Femur (tissue), 1 donor: Measurements from ENCODE around the gene APOOL.

Experiments
- DNase-seq: peaks from one replicate; pipeline ENCODE4 v3.0.0-alpha.2; 2017

Gene APOOL

DNA sequence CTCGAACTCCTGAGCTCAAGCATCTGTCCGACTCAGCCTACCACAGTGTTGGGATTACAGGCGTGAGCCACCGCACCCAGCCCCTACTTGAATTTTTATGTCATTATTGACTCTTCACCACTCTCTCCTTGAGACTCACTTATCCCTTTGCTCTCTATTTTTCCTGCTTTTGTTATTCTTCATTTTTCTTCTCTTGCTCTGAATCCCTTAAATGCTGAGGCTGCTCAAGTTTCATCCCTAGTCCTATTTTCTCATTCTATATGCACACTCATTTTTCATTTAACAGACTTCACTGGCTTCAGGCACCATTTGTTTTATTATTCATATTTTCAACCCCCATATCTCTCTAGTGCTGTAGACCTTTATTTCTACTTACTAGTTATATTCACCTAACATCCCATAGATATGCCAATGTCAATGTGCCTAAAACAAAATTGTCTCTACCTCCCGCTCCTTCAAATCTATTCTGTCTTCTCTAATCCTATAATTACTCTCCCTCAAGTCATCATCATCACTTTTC, 85.7 kb downstream of the APOOL start:
- DNase-seq = no peak

DNA sequence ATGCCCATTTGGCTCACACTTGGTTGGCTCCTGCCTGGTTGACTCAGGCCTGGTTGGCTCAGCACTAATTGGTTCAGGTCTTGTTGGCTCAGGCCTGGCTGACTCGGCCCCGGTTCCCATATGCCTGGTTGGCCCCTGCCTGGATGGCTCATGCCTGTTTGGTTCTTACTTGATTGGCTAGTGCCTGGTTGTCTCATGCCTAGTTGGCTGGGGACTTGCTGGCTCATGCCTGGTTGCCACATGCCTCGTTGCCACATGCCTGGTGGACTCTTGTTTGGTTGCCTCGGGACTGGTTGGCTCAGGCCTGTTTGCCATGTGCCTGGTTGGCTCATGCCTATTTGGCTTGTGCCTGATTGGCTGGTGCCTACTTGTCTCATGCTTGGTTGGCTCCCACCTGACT, 103.7 kb downstream of the APOOL start:
- no peak for DNase-seq

DNA sequence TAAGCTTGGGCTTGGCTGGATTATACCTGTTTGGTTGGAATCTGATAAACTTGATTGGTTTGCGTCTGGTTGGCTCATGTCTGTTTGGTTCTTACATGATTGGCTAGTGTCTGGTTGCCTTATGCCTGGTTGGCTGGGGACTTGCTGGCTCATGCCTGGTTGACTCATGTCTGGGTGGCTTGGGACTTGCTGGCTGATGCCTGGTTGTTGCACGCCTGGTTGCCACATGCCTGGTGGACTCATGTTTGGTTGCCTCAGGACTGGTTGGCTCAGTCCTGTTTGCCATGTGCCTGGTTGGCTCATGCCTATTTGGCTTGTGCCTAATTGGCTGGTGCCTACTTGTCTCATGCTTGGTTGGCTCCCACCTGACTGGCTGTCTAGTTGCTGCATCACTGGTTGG, 104.5 kb downstream of the APOOL start:
- DNase-seq = no peak

DNA sequence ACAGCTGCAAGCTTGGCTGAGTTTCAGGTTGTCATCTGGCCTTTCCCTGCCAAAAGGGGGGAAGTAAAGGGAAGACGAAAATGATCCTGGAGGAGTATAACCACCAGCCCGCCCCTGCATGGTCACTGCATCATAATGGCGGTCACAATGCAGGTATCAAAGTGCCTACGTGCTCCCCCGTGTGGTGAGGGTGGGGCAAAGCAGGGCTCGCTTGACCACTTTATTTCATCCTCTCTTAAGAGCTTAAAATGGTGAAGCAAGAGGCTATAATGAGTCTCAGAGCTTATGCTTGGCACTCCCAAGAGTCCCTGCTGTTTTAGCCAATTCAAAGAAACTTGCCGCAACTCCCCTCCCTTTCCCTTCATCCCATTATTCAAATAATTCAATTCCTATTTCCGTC, 105.6 kb downstream of the APOOL start:
- DNase-seq = no peak

DNA sequence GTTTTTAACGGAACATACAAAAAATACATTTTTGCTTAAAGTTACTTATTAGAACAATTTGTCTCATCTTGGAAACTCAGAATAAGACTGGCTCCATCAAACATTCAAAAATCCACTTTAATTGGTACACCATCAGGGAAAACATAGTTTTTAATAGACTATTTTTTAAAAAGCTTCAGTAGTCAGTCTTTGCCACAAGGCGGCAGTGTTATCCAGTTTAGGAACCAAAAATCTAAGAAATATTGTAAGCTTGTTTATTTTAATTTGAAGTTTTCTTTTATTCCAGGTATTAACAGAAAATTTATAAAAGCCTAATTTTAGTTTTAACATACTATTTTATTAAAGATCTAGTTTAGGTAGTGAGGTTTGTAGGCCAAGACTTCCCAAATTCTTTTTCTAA, 107.7 kb downstream of the APOOL start:
- no peak for DNase-seq

DNA sequence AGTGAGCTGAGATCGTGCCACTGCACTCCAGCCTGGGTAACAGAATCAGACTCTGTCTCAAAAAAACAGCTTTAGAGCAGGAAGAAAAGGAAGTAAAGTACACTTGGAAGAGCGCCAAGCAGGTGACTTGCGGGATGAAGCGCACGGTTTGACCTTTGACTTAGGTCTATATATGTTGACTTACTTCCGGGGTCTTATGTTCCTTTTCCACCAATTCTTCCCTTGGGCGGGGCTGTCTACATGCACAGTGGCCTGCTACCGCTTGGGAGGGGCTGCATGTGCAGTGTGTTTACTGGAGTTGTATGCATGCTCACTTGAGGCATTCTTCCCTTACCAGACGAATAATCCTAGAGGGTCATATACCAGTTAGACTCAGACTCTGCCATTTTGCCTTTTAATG, 108.6 kb downstream of the APOOL start:
- no peak for DNase-seq

DNA sequence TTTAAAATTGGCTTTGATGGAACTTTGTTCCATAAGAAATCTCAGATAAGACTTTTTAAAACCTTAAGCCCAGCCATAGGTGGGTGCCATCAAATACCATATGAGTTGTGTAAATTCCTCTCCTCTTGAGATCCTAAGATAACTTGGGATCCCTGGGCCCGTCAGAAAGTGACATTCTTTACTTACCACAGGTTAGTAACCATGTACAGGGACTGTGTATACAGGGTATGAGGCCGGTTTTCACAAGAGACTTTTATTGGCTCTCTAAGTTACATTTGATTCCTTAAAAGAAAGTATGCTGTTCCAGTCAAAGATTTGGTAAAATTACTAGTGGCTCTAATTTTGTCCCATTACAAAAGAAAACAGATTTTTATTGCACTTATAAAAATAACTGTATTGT, 110.1 kb downstream of the APOOL start:
- DNase-seq = no peak

DNA sequence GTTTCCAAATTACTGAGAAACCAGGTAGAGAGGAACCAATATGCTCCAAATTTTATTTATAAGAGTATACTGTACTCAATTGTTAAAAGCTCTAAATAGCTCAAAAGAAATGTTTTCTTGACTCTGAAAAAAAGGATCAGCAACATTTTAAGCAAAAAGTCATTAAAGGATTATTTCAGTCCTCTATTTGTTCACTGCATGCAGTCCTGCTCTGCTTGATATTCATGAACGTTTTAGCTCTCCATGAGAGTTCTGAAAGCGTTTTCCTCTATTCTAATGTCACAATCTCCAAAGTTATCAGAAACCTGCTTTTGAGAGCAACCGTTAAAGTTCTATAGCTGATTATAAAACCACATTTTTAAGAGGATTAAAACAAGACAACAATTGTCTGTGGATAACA, 110.5 kb downstream of the APOOL start:
- no peak for DNase-seq

DNA sequence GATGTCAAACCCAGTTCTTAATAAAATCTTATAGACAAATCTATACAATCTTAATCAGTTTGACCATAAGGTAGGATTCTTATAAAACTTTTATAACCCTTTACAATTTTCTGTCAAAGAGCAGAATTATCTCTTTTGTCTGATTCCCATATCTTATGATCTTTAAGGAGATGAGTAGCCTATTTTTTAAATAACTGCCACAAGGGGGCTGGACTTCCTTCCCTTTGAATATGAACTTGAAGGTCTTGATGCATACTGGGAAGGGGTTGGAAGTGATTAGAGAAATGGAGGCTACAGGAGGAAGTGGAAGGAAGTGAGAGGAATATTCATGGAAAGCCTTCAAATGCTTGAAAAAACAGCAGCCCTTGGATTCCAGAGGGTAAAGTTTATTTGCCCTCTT, 111.1 kb downstream of the APOOL start:
- no peak for DNase-seq

DNA sequence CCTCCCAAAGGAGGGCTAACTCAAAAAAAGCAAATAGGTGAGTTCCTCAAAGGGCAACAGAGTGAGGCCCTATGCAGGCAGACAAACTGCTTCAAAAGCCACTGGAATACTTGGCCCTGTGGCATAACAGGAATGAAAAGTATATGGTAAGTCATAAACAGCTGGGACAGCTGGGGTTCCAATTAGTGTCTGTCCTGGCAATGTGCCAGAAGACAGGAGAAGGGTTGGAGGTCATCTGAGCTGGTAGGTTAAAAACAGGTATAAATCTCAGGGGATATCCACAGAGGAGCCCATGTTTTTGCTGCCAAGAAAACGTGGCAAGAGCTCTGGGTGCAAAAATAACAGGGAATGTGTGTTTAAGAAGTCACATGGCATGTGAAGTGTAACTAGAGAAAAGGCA, 111.6 kb downstream of the APOOL start:
- no peak for DNase-seq

DNA sequence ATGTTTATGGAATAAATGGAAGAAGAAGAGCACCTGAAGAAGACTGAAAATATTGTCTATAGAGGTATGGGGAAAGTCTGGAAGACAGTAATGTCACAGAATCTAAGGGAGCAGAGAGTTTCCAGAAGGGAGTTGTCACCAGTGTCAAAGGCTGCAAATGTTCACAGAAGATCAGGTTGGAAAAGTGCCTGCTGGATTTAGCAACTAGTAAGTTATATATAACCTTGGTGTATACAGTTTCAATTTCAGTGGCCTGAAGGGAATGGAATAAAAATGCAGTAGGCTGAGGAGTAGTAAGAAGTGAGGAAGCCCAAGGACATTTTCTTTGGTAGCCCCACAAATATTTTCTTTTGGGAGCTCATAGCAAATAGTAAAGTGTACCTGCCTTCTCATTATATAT, 132.7 kb downstream of the APOOL start:
- no peak for DNase-seq

DNA sequence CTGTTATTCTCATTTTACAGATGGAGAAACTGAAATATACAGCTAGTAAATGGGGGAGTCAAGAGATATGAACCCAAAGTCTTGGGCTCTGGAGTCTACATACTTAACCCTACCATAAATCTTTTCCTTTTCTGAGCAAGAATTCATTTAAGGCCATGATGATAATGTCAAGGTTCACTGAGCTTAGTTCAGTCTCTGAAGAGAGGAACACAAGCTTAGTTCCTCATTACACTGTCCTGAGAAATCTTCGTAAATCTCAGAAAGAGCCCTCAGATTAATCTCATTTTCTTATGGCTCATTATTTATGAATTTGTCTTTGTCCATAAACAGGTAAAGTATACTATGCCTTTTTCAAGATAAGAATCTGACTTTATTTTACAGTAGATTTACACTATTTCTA, 135.7 kb downstream of the APOOL start:
- no peak for DNase-seq

DNA sequence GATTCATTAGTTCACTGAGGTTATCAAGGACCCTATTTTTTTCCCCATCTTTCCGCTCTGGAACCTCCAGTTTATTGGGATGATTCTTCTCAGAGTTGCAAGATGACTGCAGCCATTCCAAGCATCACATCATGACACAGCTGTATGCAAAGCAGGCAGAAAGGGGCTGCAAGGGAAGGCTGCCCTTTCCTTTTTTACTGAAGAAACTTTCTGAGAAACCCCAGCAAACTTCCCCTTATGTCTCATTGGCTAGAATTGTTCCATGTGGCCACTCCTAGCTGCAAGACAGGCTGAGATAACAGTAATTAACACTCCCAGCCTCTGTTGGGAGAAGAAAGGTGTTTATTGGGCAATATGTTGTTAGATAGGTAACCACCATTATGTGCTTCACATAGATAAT, 137.3 kb downstream of the APOOL start:
- DNase-seq = no peak
